ENCODE data around the gene GDF2.

- TF ChIP-seq CTCF (IDR thresholded peaks at IDR 0.05; ENCODE audit: poor library complexity) (no peak), EZH2 (IDR thresholded peaks at IDR 0.05; ENCODE audit: borderline replicate concordance) (no peak), EZH2phosphoT487 (IDR thresholded peaks at IDR 0.05; ENCODE audit: low read depth, severe bottlenecking, unreplicated experiment) (no peak)
These were observed 32.3 kb upstream of the GDF2 start for GRCh38 chr10:47289921-47290320.
